Naive thymus-derived CD4-positive, alpha-beta T cell (primary cell): ENCODE measurements around the gene SPATA6L. TPM values are rescaled to one million over a fixed set of nuclear protein-coding genes. Genes with fewer than 3 reads are reported as not detected.
A peak's percentile ranks its signal among the peaks of the same experiment; 100 is the strongest.

Experiments used
- ATAC-seq: fragments of 150-1000 bp; cut with Tn5 transposase; 2 replicates; pipeline ENCODE4 v1.10.0; 2021; ENCODE audit warnings: mild to moderate bottlenecking, moderate library complexity
- CTCF ChIA-PET: fragments of 350-600 bp; sonication (Branson Sonifier 250); formaldehyde crosslinking; loops from one replicate; lab custom pipeline; 2021; ENCODE audit warnings: antibody characterized with exemption; lab: Charles Lee
- POLR2A ChIA-PET: fragments of 350-600 bp; sonication (Branson Sonifier 250); formaldehyde crosslinking; loops from one replicate; lab custom pipeline; 2021; ENCODE audit warnings: antibody characterized with exemption, inconsistent platforms; lab: Charles Lee
- DNase-seq, 9 donors: peaks; one replicate each; pipeline versions ENCODE4 v3.0.0 to v3.0.0-alpha.2; 2020 to 2022; ENCODE audit warnings: mixed read lengths in 1 of 9
- H3K27ac ChIP-seq: one replicate; pipeline ENCODE4 v1.7.0; 2013; ENCODE audit warnings: mild to moderate bottlenecking, low read depth, low read length, moderate library complexity
- H3K27me3 ChIP-seq, 2 donors: one replicate each; pipeline ENCODE4 v1.7.0; 2013; ENCODE audit warnings: low read length in 2 of 2, mild to moderate bottlenecking in 2 of 2, moderate library complexity in 2 of 2; ENCODE audit not compliant: control insufficient read depth in 2 of 2, insufficient read depth in 2 of 2
- H3K36me3 ChIP-seq, 3 experiments: 1 replicate in 2 of 3; 2 replicates in 1 of 3; pipeline ENCODE4 v1.7.0; 2013; ENCODE audit warnings: low read length in 3 of 3, mild to moderate bottlenecking in 3 of 3, moderate library complexity in 1 of 3; ENCODE audit not compliant: insufficient read depth in 3 of 3, control insufficient read depth in 2 of 3
- H3K4me1 ChIP-seq, 2 donors: one replicate each; pipeline ENCODE4 v1.7.0; 2013; ENCODE audit warnings: low read length in 2 of 2, mild to moderate bottlenecking in 2 of 2, moderate library complexity in 1 of 2; ENCODE audit not compliant: control insufficient read depth in 2 of 2, insufficient read depth in 2 of 2
- H3K4me3 ChIP-seq: 2 replicates; pipeline ENCODE4 v1.7.0; 2013; ENCODE audit warnings: mild to moderate bottlenecking, low read length
- H3K9me3 ChIP-seq, 3 experiments: 1 replicate in 2 of 3; 2 replicates in 1 of 3; pipeline ENCODE4 v1.7.0; 2013; ENCODE audit warnings: low read length in 3 of 3; ENCODE audit not compliant: control insufficient read depth in 2 of 3
- H3K27ac Mint-ChIP-seq, 9 donors: one replicate each; pipeline ENCODE4 v1.8.0; 2020 to 2022; ENCODE audit warnings: mixed read lengths in 9 of 9, mild to moderate bottlenecking in 8 of 9, moderate library complexity in 5 of 9, inconsistent platforms in 2 of 9
- H3K27me3 Mint-ChIP-seq, 5 donors: one replicate each; pipeline ENCODE4 v1.8.0; 2021 to 2022; ENCODE audit warnings: mixed read lengths in 5 of 5, mild to moderate bottlenecking in 1 of 5
- H3K36me3 Mint-ChIP-seq, 5 donors: one replicate each; pipeline ENCODE4 v1.8.0; 2020 to 2022; ENCODE audit warnings: mixed read lengths in 5 of 5, mild to moderate bottlenecking in 3 of 5, inconsistent platforms in 1 of 5
- H3K4me1 Mint-ChIP-seq, 7 donors: one replicate each; pipeline ENCODE4 v1.8.0; 2020 to 2022; ENCODE audit warnings: mixed read lengths in 7 of 7, mild to moderate bottlenecking in 3 of 7, inconsistent platforms in 1 of 7
- H3K4me3 Mint-ChIP-seq, 10 donors: one replicate each; pipeline ENCODE4 v1.8.0; 2020 to 2022; ENCODE audit warnings: mild to moderate bottlenecking in 10 of 10, mixed read lengths in 10 of 10, moderate library complexity in 6 of 10, inconsistent platforms in 2 of 10
- H3K9me3 Mint-ChIP-seq, 11 donors: one replicate each; pipeline ENCODE4 v1.8.0; 2020 to 2022; ENCODE audit warnings: mixed read lengths in 11 of 11, mild to moderate bottlenecking in 4 of 11, inconsistent platforms in 1 of 11, moderate library complexity in 1 of 11
- intact Hi-C, 2 donors: fragments of 100-400 bp; cut with micrococcal nuclease; formaldehyde crosslinking; loops; one replicate each; pipeline ENCODE4 v1.15.1; 2023
- polyA plus RNA-seq, 2 donors: library from polyadenylated mRNA; unstranded; fragments of 300-500 nt; fragmentation: Illumina TruSeq; gene quantifications; one replicate each; pipeline ENCODE4 v1.2.3, GENCODE V29; 2021
- total RNA-seq, 6 experiments: library from RNA in 5 of 6; stranded (reverse) in 5 of 6; gene quantifications; 1 replicate in 5 of 6; 2 replicates in 1 of 6; pipeline ENCODE4 v1.2.3 and lab custom pipeline; 2021 to 2026

The SPATA6L gene
- total and polyA plus RNA-seq, 7 experiments from 2014 or later, result 0.40 to 9.2 (median 4.1) TPM

DNA sequence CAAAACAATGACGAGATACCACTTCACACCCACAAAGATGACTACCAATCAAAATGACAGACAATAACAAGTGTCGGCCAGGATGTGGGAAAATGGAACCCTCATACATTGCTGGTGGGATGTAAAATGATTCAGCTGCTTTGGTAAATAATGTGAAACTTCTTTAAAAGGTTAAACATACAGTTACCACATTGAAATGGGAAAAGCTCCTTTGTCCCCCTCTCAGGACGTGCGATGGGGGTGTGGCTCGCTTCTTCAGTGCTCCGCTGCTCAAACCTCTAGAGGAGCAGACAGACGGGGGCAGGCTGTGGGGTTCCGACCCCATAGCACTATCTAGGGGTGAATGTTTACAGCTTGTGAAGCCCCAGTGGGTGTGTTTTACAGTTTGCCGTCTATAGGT, 12.2 kb downstream of the SPATA6L start:
- Mint-ChIP-seq H3K4me1 (peaks cover 0 to 24% (median 13%) of the 10 kb centered on the region in 7 donors), H3K4me3 (no peak overlapping the region), H3K27me3 (peaks cover 0 to 14% (median 3%) of the 10 kb centered on the region in 5 donors), H3K27ac (no peak overlapping the region), H3K36me3 (peaks cover 0 to 18% (median 15%) of the 10 kb centered on the region in 5 donors), H3K9me3 (no peaks in the 10 kb centered on the region)
- intact Hi-C loops, result no loop called here
- no peaks in the 10 kb centered on the region for H3K27me3 ChIP-seq
- ChIA-PET CTCF (interaction anchor here (0.7 kb wide), 1 partner anchor 53 kb away, joined by 3 read pairs; no protein-coding TSS in a partner anchor), POLR2A (interaction anchor here (1.1 to 2.2 kb wide), 2 partner anchors 11 to 29 kb away, joined by 3 to 8 read pairs; no protein-coding TSS in a partner anchor)
- H3K36me3 ChIP-seq, result no peaks in the 10 kb centered on the region
- H3K27ac ChIP-seq, result no peak overlapping the region
- ATAC-seq, result no peak
- H3K9me3 ChIP-seq, result no peaks in the 10 kb centered on the region
- H3K4me1 ChIP-seq, result no peaks in the 10 kb centered on the region
- DNase-seq, result no peak
- no peak overlapping the region for H3K4me3 ChIP-seq

DNA sequence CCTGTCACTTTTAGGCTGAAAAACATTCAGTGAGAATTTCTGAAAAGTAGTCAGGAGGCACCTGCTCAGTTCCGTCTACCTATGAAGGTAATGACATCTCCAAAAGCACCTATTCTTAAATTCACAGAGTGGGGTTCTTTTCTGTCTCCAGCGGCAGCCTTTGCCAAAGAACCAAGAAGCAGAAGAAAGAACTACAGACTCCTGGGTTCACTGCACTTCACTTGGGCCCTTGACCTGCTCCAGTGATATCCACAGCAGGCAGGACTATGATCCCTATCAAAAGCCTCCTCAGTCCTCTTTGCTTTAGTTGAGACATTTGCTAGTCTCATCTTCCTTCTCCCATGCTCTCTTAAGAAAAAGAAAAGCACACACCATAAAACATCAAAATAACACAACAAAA, 23.9 kb downstream of the SPATA6L start:
- Histone ChIP-seq H3K27me3 (no peaks in the 10 kb centered on the region), H3K27ac (no peak overlapping the region), H3K4me3 (no peak overlapping the region), H3K4me1 (peaks cover 0 to 3% of the 10 kb centered on the region in 2 donors), H3K36me3 (no peaks in the 10 kb centered on the region), H3K9me3 (no peaks in the 10 kb centered on the region)
- no peak overlapping the region for H3K4me3 Mint-ChIP-seq
- ChIA-PET CTCF (no interaction called here), POLR2A (no interaction called here)
- DNase-seq (no peak), ATAC-seq (no peak)
- no peaks in the 10 kb centered on the region for H3K36me3 Mint-ChIP-seq
- no peaks in the 10 kb centered on the region for H3K27me3 Mint-ChIP-seq
- intact Hi-C loops, result loop anchor here (5.0 to 10.0 kb wide), 3 partner anchors 148 to 1785 kb away; partner anchors contain the start of gene SLC1A1 (in 2 of the 2)
- peak overlapping the region in 1 of 9 donors; percentile 67 for H3K27ac Mint-ChIP-seq
- H3K4me1 Mint-ChIP-seq, result peaks cover 0 to 21% (median 15%) of the 10 kb centered on the region in 7 donors
- no peaks in the 10 kb centered on the region for H3K9me3 Mint-ChIP-seq

DNA sequence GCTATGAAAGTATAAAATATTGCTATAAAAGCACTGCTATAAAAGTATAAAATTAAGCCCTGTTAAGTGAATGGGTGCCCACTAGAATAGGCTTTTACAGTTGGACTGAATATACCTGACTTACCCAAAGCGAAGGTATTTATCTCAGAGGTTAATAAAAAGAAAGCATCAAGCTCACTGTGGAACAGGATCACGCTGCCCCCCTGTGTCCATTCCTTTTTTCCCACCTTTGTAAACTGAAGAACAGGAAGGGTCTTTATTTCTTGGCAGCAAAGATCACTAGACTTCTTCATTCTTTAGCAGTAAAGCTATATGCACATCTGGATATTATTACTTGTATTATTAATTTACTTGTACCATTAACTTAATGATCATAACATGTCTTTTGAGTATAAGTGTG, 26.3 kb downstream of the SPATA6L start:
- H3K4me1 ChIP-seq, result peaks cover 0 to 3% of the 10 kb centered on the region in 2 donors
- Mint-ChIP-seq H3K27me3 (no peaks in the 10 kb centered on the region), H3K36me3 (no peaks in the 10 kb centered on the region), H3K4me1 (peaks cover 0 to 21% (median 15%) of the 10 kb centered on the region in 7 donors), H3K9me3 (no peaks in the 10 kb centered on the region), H3K4me3 (no peak overlapping the region), H3K27ac (peak overlapping the region in 4 of 9 donors; percentile 11 to 62 (median 26))
- H3K36me3 ChIP-seq, result no peaks in the 10 kb centered on the region
- ATAC-seq, result peak; percentile 70
- H3K27ac ChIP-seq, result no peak overlapping the region
- ChIA-PET POLR2A (interaction anchor here (0.6 to 2.3 kb wide), 6 partner anchors 40 to 1092 kb away, joined by 3 to 8 read pairs (median 6); partner anchors contain the start of gene CDC37L1), CTCF (interaction anchor here (0.6 to 2.3 kb wide), 15 partner anchors 14 to 327 kb away, joined by 3 to 25 read pairs (median 4); partner anchors contain the start of gene SPATA6L)
- intact Hi-C loops, result loop anchor here (1.0 to 10.0 kb wide), 9 partner anchors 36 to 1783 kb away; partner anchors contain the start of genes SLC1A1 (in 2 of the 2) and CDC37L1 (in 1 of the 2)
- no peaks in the 10 kb centered on the region for H3K27me3 ChIP-seq
- no peaks in the 10 kb centered on the region for H3K9me3 ChIP-seq
- DNase-seq, result peak in 7 of 9 donors; percentile 50 to 72 (median 66)
- no peak overlapping the region for H3K4me3 ChIP-seq

DNA sequence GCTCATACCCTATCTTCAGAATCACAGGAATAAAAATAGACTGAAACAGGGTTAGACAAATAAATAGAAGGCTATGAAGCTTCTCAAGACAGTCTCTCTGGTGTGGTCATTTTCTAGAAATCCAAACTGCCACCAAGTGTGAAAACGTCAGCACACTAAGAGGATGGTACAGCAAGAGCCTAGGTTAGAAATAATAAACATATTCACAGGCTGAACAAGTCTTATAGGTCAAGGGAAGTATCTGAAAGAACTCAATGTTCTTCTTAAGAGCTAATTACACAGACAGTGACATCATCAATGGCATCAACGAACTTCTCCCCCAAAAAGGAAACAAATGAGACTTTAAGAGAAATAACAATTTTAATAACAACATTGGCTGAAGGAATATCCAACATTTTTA, 26.9 kb downstream of the SPATA6L start:
- ATAC-seq (no peak), DNase-seq (no peak)
- Histone ChIP-seq H3K27me3 (no peaks in the 10 kb centered on the region), H3K4me3 (no peak overlapping the region), H3K27ac (no peak overlapping the region), H3K4me1 (peaks cover 0 to under 1% of the 10 kb centered on the region in 2 donors), H3K36me3 (no peaks in the 10 kb centered on the region), H3K9me3 (no peaks in the 10 kb centered on the region)
- ChIA-PET CTCF (interaction anchor here (0.5 to 2.3 kb wide), 16 partner anchors 13 to 1291 kb away, joined by 3 to 25 read pairs (median 4); partner anchors contain the start of gene SPATA6L), POLR2A (interaction anchor here (0.7 to 2.3 kb wide), 6 partner anchors 39 to 253 kb away, joined by 3 to 8 read pairs (median 6); partner anchors contain the start of gene CDC37L1)
- Mint-ChIP-seq H3K4me3 (no peak overlapping the region), H3K4me1 (peaks cover 0 to 16% (median 10%) of the 10 kb centered on the region in 7 donors), H3K27me3 (no peaks in the 10 kb centered on the region), H3K27ac (peak overlapping the region in 3 of 9 donors; percentile 11 to 37 (median 11)), H3K36me3 (no peaks in the 10 kb centered on the region), H3K9me3 (no peaks in the 10 kb centered on the region)
- intact Hi-C loops, result no loop called here

DNA sequence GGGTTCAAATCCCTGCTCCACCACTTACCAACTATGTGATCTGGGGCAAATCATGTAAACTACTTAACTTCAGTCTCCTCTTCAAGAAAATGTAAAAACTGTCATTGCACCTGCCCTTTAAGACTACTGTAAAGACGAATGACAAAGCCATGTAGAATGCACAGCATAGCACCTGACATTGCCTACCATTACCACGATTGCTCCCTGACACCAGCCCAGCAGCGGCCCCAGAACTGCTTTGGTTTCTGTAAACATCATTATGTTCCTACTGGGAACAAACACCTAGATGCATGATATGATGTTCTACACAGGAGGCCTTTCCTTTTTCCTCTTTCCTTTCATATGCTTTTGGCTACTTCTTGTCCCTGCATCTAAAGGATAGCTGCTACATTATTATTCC, 27.3 kb downstream of the SPATA6L start:
- ATAC-seq (no peak), DNase-seq (no peak)
- Mint-ChIP-seq H3K4me3 (no peak overlapping the region), H3K27ac (peak overlapping the region in 4 of 9 donors; percentile 11 to 53 (median 16)), H3K4me1 (peaks cover 0 to 15% (median 10%) of the 10 kb centered on the region in 7 donors), H3K36me3 (no peaks in the 10 kb centered on the region), H3K9me3 (no peaks in the 10 kb centered on the region), H3K27me3 (no peaks in the 10 kb centered on the region)
- no peak overlapping the region for H3K27ac ChIP-seq
- intact Hi-C loops, result no loop called here
- no peaks in the 10 kb centered on the region for H3K9me3 ChIP-seq
- no peaks in the 10 kb centered on the region for H3K4me1 ChIP-seq
- CTCF ChIA-PET, result interaction anchor here (0.5 to 2.3 kb wide), 13 partner anchors 24 to 1292 kb away, joined by 3 to 25 read pairs (median 3); no protein-coding TSS in a partner anchor
- H3K27me3 ChIP-seq, result no peaks in the 10 kb centered on the region
- H3K4me3 ChIP-seq, result no peak overlapping the region
- H3K36me3 ChIP-seq, result no peaks in the 10 kb centered on the region
- POLR2A ChIA-PET, result interaction anchor here (0.7 to 2.3 kb wide), 4 partner anchors 39 to 253 kb away, joined by 3 to 8 read pairs (median 7); partner anchors contain the start of gene CDC37L1

DNA sequence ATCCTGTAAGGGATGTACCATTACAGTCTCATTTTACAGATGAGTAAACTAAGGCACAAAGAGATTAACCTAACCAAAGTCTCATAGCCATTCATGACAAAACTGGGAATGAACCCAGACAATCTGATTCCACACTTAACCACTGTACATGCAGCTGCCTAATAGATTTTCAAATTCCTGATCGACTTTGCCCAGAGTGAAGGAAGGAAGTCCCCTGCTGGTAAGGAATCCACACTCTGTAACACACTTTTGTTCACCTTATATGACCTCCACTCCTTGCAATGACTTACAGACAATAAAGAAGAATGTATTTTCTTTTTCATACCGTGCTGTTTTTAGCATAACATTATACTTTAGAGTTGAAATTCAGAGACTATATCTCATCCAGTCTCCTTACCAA, 35.4 kb downstream of the SPATA6L start:
- Histone ChIP-seq H3K9me3 (no peaks in the 10 kb centered on the region), H3K27ac (no peak overlapping the region), H3K4me3 (no peak overlapping the region), H3K27me3 (no peaks in the 10 kb centered on the region), H3K4me1 (no peaks in the 10 kb centered on the region), H3K36me3 (no peaks in the 10 kb centered on the region)
- intact Hi-C loops, result no loop called here
- POLR2A ChIA-PET, result no interaction called here
- Mint-ChIP-seq H3K27me3 (peaks cover 0 to 12% (median 0%) of the 10 kb centered on the region in 5 donors), H3K9me3 (no peaks in the 10 kb centered on the region), H3K4me3 (no peak overlapping the region), H3K4me1 (peaks cover 0 to 18% (median 6%) of the 10 kb centered on the region in 7 donors), H3K36me3 (peaks cover 0 to 15% (median 0%) of the 10 kb centered on the region in 5 donors), H3K27ac (no peak overlapping the region)
- ATAC-seq, result no peak
- peak in 1 of 9 donors; percentile 14 for DNase-seq
- CTCF ChIA-PET, result no interaction called here
